HCEC 1CT (cell line): Measurements from ENCODE around the gene ANP32D.
"Not testable (repeated sequence)": the region's sequence is repeated elsewhere in the genome, so short reads cannot be mapped to it uniquely, and the experiment has no call there.

Source experiments
- DNase-seq: peaks from one replicate; pipeline ENCODE4 v3.0.0-alpha.2; 2017

Gene ANP32D

GRCh38 chr12:48508987-48509386, 36.6 kb downstream of the ANP32D start:
- no peak for DNase-seq

DNA sequence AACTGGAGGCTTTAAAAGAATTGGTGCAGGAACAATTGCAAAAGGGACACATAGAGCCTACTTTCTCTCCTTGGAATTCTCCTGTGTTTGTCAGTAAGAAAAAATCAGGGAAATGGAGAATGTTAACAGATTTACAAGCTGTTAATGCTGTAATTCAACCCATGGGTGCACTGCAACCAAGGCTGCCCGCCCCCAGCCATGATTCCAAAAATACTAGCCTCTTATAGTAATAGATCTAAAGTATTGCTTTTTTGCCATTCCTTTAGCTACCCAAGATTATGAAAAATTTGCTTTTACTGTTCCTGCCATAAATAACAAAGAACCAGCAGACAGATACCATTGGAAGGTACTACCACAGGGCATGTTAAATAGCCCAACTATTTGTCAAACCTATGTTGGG, 37.8 kb downstream of the ANP32D start:
- no peak for DNase-seq

- no peak for DNase-seq
Observed at GRCh38 chr12:48512855-48513254, 40.5 kb downstream of the ANP32D start.

- DNase-seq, result no peak
Observed at GRCh38 chr12:48514728-48515127, 42.4 kb downstream of the ANP32D start.

DNA sequence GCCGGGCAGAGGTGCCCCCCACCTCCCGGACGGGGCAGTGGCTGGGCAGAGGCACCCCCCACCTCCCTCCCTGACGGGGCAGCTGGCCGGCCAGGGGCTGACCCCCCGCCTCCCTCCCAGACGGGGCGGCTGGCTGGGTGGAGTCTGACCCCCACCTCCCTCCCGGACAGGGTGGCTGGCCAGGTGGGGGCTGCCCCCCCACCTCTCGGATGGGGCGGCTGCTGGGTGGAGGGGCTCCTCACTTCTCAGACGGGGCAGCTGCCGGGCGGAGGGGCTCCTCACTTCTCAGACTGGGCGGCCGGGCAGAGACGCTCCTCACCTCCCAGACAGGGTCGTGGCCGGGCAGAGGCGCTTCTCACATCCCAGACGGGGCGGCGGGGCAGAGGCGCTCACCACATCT, 48.0 kb downstream of the ANP32D start:
- DNase-seq, result not testable (repeated sequence)
